Gastroesophageal sphincter (tissue), 3 donors: ENCODE results near the gene SERPINH1.

Source experiments
- CTCF ChIP-seq, 4 experiments: fragments of 200-600 bp in 2 of 4; fragments of 450-650 bp in 2 of 4; sonication (generic) in 1 of 4; IDR thresholded peaks; one replicate each; pipeline ENCODE4 v1.5.1; 2017 to 2019; ENCODE audit warnings: antibody characterized with exemption in 4 of 4, mild to moderate bottlenecking in 2 of 4, moderate library complexity in 2 of 4
- EP300 ChIP-seq: sonication (generic); formaldehyde crosslinking; IDR thresholded peaks from one replicate; pipeline ENCODE4 v1.6.1; 2017; ENCODE audit warnings: antibody characterized with exemption, mild to moderate bottlenecking
- POLR2A ChIP-seq, 2 donors: fragments of 450-650 bp; IDR thresholded peaks; one replicate each; pipeline ENCODE4 v1.6.1; 2017; ENCODE audit warnings: antibody characterized with exemption in 2 of 2, mild to moderate bottlenecking in 2 of 2, moderate library complexity in 1 of 2
- POLR2AphosphoS5 ChIP-seq: sonication (generic); formaldehyde crosslinking; IDR thresholded peaks from one replicate; pipeline ENCODE4 v1.6.1; 2017; ENCODE audit warnings: antibody characterized with exemption

- no peak for TF ChIP-seq CTCF (IDR thresholded peaks at IDR 0.05)
- TF ChIP-seq POLR2A (IDR thresholded peaks at IDR 0.05): no peak
- no peak for TF ChIP-seq EP300
- no peak for TF ChIP-seq POLR2AphosphoS5
Measured at GRCh38 chr11:75615751-75616150, 53.7 kb downstream of the SERPINH1 start.
